OCI-LY1 (cell line): ENCODE results near the gene SPATA2L.

Source experiments
- H2AFZ ChIP-seq: fragments of 200-600 bp; sonication (generic), shearing (Covaris generic); 2 replicates; pipeline ENCODE4 v1.6.0; 2014; ENCODE audit warnings: antibody characterized with exemption, mild to moderate bottlenecking, low read length
- H3F3A ChIP-seq: fragments of 200-600 bp; sonication (generic), shearing (Covaris generic); 2 replicates; pipeline ENCODE4 v1.6.0; 2014; ENCODE audit warnings: mild to moderate bottlenecking, antibody characterized with exemption, low read length, moderate library complexity; ENCODE audit not compliant: insufficient read depth
- H3K27ac ChIP-seq: fragments of 200-600 bp; sonication (generic); 2 replicates; pipeline ENCODE4 v1.5.1; 2014; ENCODE audit warnings: low read length, mixed run types, mild to moderate bottlenecking, low read depth; ENCODE audit not compliant: poor library complexity, severe bottlenecking
- H3K27me3 ChIP-seq: fragments of 200-600 bp; sonication (generic); 2 replicates; pipeline ENCODE4 v1.6.0; 2014; ENCODE audit warnings: antibody characterized with exemption, mild to moderate bottlenecking, low read length, moderate library complexity; ENCODE audit not compliant: insufficient read depth
- H3K36me3 ChIP-seq: fragments of 200-600 bp; sonication (generic); 2 replicates; pipeline ENCODE4 v1.6.1; 2014; ENCODE audit warnings: mild to moderate bottlenecking, antibody characterized with exemption, low read length, moderate library complexity, mixed read lengths; ENCODE audit not compliant: insufficient read depth
- H3K4me1 ChIP-seq: fragments of 200-600 bp; sonication (generic); 2 replicates; pipeline ENCODE4 v1.5.1; 2014; ENCODE audit warnings: mild to moderate bottlenecking, low read length, moderate library complexity; ENCODE audit not compliant: insufficient read depth, severe bottlenecking
- H3K4me2 ChIP-seq: fragments of 200-600 bp; sonication (generic), shearing (Covaris generic); 2 replicates; pipeline ENCODE4 v1.6.1; 2014; ENCODE audit warnings: low read length
- H3K4me3 ChIP-seq: fragments of 200-600 bp; sonication (generic); 2 replicates; pipeline ENCODE4 v1.5.1; 2014; ENCODE audit warnings: low read length, low read depth, mild to moderate bottlenecking, mixed read lengths; ENCODE audit not compliant: poor library complexity, severe bottlenecking
- H3K79me2 ChIP-seq: fragments of 200-600 bp; shearing (Covaris generic); 2 replicates; pipeline ENCODE4 v1.6.1; 2016; ENCODE audit warnings: mixed run types, low read length, mixed read lengths; ENCODE audit not compliant: insufficient read depth
- H3K9ac ChIP-seq: fragments of 200-600 bp; sonication (generic), shearing (Covaris generic); 2 replicates; pipeline ENCODE4 v1.6.1; 2014; ENCODE audit warnings: mild to moderate bottlenecking, low read length, mixed read lengths
- H3K9me2 ChIP-seq: fragments of 200-600 bp; sonication (generic), shearing (Covaris generic); 2 replicates; pipeline ENCODE4 v1.6.1; 2014; ENCODE audit warnings: low read depth, mild to moderate bottlenecking, low read length, mixed read lengths
- H3K9me3 ChIP-seq: fragments of 200-600 bp; shearing (Covaris generic); 2 replicates; pipeline ENCODE4 v1.6.1; 2014; ENCODE audit warnings: low read length, mixed read lengths
- H4K20me1 ChIP-seq: fragments of 200-600 bp; sonication (generic), shearing (Covaris generic); 2 replicates; pipeline ENCODE4 v1.6.0; 2016; ENCODE audit warnings: mild to moderate bottlenecking, low read length; ENCODE audit not compliant: insufficient read depth
- EZH2 ChIP-seq: fragments of 200-600 bp; sonication (generic), shearing (Covaris generic); IDR thresholded peaks from 2 replicates; pipeline ENCODE4 v1.8.0; 2017; ENCODE audit warnings: borderline replicate concordance, mixed run types, mild to moderate bottlenecking, antibody characterized with exemption, low read length, moderate library complexity, mixed read lengths
- TF ChIP-seq, protein P1 (sequence below): fragments of 200-600 bp; sonication (generic), shearing (Covaris generic); IDR thresholded peaks from 2 replicates; pipeline ENCODE4 v1.5.1; 2017; ENCODE audit warnings: mild to moderate bottlenecking, antibody characterized with exemption, low read length, moderate library complexity, mixed read lengths

SPATA2L gene

DNA sequence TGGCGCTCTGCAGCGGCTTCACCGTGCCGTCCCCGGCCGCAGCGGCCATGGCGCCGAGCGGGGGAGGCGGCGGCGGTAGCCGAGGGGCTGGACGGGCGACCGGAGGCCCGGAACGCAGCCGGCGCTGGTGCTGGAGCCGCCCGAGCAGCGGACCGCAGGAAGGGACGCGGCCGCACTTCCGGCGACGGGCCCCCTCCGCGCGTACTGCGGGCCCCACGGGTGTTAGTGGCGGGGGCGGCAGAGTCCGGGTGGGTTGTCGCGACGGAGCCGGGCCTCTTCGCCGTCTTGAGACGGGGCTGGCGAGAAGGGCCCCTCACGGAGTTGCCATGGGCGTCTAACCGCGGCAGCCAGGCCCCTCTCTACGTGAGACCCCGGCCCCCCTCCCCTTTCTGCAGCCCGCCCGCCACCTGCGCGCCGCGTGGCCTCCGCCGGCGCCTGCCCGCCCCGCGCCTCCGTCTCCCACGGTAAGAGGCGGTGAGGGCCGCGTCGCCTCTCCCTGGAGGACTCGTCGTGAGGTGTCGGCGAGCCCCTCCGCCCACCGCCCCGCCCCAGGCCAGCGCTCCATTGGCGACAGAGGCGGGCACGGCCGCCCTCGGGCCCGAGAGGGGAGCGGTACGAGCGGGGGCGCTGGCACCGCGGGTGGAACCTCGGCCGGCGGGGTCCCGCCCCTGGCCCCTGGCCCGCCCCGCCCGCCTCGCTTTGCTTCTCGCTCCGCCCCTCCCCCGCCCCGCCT is 19.5 kb upstream of the SPATA2L start, which contains the start of the genes VPS9D1 and ZNF276:
VPS9D1 (minus strand) TSS at position 86 of the 733 bp plus-strand sequence; CDS start at position 49, 37 bp downstream.
ZNF276 (plus strand) TSS at position 725 of the 733 bp plus-strand sequence. CDS start 104 bp downstream, outside the sequence.
- Histone ChIP-seq H3K4me1 (peaks cover 17% of the 10 kb centered on the region), H3K27me3 (no peaks in the 10 kb centered on the region), H3K9me2 (no peaks in the 10 kb centered on the region), H3F3A (0 out of 2 replicates have a peak, but pooled peaks cover 2% of the 10 kb centered on the region), H3K79me2 (no peaks in the 10 kb centered on the region), H3K9ac (peak within 1 kb of the TSS; percentile 85), H3K9me3 (no peaks in the 10 kb centered on the region), H4K20me1 (no peaks in the 10 kb centered on the region), H2AFZ (no peak within 1 kb of the TSS), H3K4me3 (peak within 1 kb of the TSS; percentile 85), H3K27ac (no peak within 1 kb of the TSS), H3K4me2 (peak within 1 kb of the TSS; percentile 66), H3K36me3 (peaks cover 38% of the 10 kb centered on the region)
- TF ChIP-seq, protein P1, sequence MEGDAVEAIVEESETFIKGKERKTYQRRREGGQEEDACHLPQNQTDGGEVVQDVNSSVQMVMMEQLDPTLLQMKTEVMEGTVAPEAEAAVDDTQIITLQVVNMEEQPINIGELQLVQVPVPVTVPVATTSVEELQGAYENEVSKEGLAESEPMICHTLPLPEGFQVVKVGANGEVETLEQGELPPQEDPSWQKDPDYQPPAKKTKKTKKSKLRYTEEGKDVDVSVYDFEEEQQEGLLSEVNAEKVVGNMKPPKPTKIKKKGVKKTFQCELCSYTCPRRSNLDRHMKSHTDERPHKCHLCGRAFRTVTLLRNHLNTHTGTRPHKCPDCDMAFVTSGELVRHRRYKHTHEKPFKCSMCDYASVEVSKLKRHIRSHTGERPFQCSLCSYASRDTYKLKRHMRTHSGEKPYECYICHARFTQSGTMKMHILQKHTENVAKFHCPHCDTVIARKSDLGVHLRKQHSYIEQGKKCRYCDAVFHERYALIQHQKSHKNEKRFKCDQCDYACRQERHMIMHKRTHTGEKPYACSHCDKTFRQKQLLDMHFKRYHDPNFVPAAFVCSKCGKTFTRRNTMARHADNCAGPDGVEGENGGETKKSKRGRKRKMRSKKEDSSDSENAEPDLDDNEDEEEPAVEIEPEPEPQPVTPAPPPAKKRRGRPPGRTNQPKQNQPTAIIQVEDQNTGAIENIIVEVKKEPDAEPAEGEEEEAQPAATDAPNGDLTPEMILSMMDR: no peak
- no peak for TF ChIP-seq EZH2

DNA sequence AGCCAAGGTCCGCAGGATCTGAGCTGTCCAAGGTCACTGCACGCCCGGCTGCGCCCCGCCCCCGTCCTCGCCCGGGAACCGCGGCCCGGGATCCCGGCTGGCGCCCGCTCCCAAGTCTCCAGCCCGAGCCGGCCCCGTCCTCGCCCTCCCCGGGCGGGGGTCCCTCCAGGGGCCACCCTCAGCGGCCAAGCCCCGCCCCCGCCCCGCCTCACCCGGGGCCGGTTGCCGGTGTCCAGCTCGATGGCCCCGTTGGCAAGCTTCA is 19.0 kb upstream of the SPATA2L start:
- Histone ChIP-seq H3K4me1 (peaks cover 17% of the 10 kb centered on the region), H2AFZ (no peak overlapping the region), H3K9me3 (no peaks in the 10 kb centered on the region), H3K9ac (peak overlapping the region; percentile 85), H3K4me2 (peak overlapping the region; percentile 66), H3K36me3 (peaks cover 41% of the 10 kb centered on the region), H4K20me1 (no peaks in the 10 kb centered on the region), H3K9me2 (no peaks in the 10 kb centered on the region), H3K4me3 (peak overlapping the region; percentile 85), H3F3A (0 out of 2 replicates have a peak, but pooled peaks cover 2% of the 10 kb centered on the region), H3K27me3 (no peaks in the 10 kb centered on the region), H3K79me2 (no peaks in the 10 kb centered on the region), H3K27ac (no peak overlapping the region)
- TF ChIP-seq, protein P1: no peak
- no peak for TF ChIP-seq EZH2

DNA sequence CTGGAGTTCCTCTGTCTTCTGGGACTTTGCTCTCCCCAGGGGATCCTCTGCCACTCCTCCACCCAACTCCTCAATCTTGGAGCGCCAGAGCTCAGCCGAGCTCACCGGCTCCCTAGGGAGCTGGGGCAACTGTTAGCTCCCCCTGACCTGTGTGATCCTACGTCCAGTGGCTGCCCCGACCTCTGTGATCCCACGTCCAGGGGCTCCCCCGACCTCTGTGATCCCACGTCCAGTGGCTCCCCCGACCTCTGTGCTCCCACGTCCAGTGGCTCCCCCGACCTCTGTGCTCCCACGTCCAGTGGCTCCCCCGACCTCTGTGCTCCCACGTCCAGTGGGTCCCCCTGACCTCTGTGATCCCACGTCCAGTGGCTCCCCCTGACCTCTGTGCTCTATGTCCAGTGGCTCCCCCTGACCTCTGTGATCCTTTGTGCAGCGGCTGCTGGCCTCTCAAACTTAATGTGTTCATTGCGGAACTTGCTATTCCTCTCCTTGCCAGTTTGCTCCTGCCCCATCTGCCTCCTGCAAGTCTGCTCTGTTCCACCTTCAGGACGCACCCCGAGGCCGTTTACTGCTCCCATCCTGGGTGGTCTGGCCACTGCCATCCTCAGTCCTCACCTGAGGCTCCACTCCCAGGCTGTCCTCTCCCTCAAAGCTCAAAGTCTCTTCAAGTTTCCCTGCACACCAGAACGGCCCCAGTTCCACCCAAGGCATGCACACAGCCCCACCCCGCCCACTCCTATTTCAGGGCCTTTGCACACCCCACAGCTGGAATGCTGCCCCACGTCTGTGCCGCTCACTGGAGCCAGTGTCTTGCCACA is 16.4 kb upstream of the SPATA2L start:
- Histone ChIP-seq H3K4me2 (no peak overlapping the region), H3K4me1 (peaks cover 20% of the 10 kb centered on the region), H3K27me3 (no peaks in the 10 kb centered on the region), H3F3A (0 out of 2 replicates have a peak, but pooled peaks cover 2% of the 10 kb centered on the region), H3K9ac (no peak overlapping the region), H3K27ac (no peak overlapping the region), H3K9me2 (no peaks in the 10 kb centered on the region), H3K9me3 (no peaks in the 10 kb centered on the region), H2AFZ (no peak overlapping the region), H3K79me2 (no peaks in the 10 kb centered on the region), H3K36me3 (peaks cover 44% of the 10 kb centered on the region), H4K20me1 (no peaks in the 10 kb centered on the region), H3K4me3 (no peak overlapping the region)
- TF ChIP-seq EZH2: no peak
- TF ChIP-seq, protein P1: no peak
